GM21360 (cell line): Measurements from ENCODE around the gene RERE.
A peak's percentile ranks its signal among the peaks of the same experiment; 100 is the strongest.
"Not testable (repeated sequence)": the region's sequence is repeated elsewhere in the genome, so short reads cannot be mapped to it uniquely, and the experiment has no call there.

Source experiments
- ATAC-seq: cut with Tn5 transposase; IDR thresholded peaks from one replicate; pipeline ENCODE4 v1.9.1; 2021; ENCODE audit warnings: mild to moderate bottlenecking, moderate library complexity; ENCODE audit not compliant: unreplicated experiment

The RERE gene

GRCh38 chr1:8809342-8809736 lies 8.1 kb downstream of the RERE start:
- ATAC-seq: no peak

GRCh38 chr1:8807004-8807403 lies 10.4 kb downstream of the RERE start:
- no peak for ATAC-seq

- no peak for ATAC-seq
Measured at GRCh38 chr1:8800416-8800815, 17.0 kb downstream of the RERE start.

- no peak for ATAC-seq
Measured at GRCh38 chr1:8797216-8797615, 20.2 kb downstream of the RERE start.

GRCh38 chr1:8796812-8797211 lies 20.6 kb downstream of the RERE start:
- no peak for ATAC-seq

GRCh38 chr1:8794605-8795004 lies 22.8 kb downstream of the RERE start:
- no peak for ATAC-seq

- ATAC-seq: no peak
Measured at GRCh38 chr1:8791819-8792218, 25.6 kb downstream of the RERE start.

- ATAC-seq: no peak
Measured at GRCh38 chr1:8790987-8791386, 26.5 kb downstream of the RERE start.

- ATAC-seq: no peak
Measured at GRCh38 chr1:8790478-8790877, 27.0 kb downstream of the RERE start.

- ATAC-seq: no peak
Measured at GRCh38 chr1:8789314-8790214, 27.9 kb downstream of the RERE start.

- no peak for ATAC-seq
Measured at GRCh38 chr1:8787218-8787617, 30.2 kb downstream of the RERE start.

GRCh38 chr1:8786204-8786603 lies 31.2 kb downstream of the RERE start:
- not testable (repeated sequence) for ATAC-seq

GRCh38 chr1:8782955-8783354 lies 34.5 kb downstream of the RERE start:
- no peak for ATAC-seq

GRCh38 chr1:8782001-8782620 lies 35.3 kb downstream of the RERE start:
- no peak for ATAC-seq

GRCh38 chr1:8780405-8780804 lies 37.0 kb downstream of the RERE start:
- no peak for ATAC-seq

- no peak for ATAC-seq
Measured at GRCh38 chr1:8777867-8778266, 39.6 kb downstream of the RERE start.

GRCh38 chr1:8776104-8776503 lies 41.3 kb downstream of the RERE start:
- ATAC-seq: no peak

- no peak for ATAC-seq
Measured at GRCh38 chr1:8767006-8767405, 50.4 kb downstream of the RERE start.

GRCh38 chr1:8765198-8765597 lies 52.2 kb downstream of the RERE start:
- no peak for ATAC-seq

- ATAC-seq: peak; percentile 25
Measured at GRCh38 chr1:8764293-8764937, 53.0 kb downstream of the RERE start.

- ATAC-seq: peak; percentile 61
Measured at GRCh38 chr1:8763888-8764287, 53.6 kb downstream of the RERE start.

- ATAC-seq: no peak
Measured at GRCh38 chr1:8754993-8755392, 62.4 kb downstream of the RERE start.
